GM21515 (cell line): ENCODE data around the gene F10.

Experiments
- ATAC-seq: cut with Tn5 transposase; IDR thresholded peaks from one replicate; pipeline ENCODE4 v1.9.1; 2021; ENCODE audit not compliant: unreplicated experiment

F10 gene

GRCh38 chr13:113190181-113190580 is 67.6 kb downstream of the F10 start:
- ATAC-seq, result no peak

GRCh38 chr13:113192279-113192678 is 69.7 kb downstream of the F10 start:
- ATAC-seq, result no peak

DNA sequence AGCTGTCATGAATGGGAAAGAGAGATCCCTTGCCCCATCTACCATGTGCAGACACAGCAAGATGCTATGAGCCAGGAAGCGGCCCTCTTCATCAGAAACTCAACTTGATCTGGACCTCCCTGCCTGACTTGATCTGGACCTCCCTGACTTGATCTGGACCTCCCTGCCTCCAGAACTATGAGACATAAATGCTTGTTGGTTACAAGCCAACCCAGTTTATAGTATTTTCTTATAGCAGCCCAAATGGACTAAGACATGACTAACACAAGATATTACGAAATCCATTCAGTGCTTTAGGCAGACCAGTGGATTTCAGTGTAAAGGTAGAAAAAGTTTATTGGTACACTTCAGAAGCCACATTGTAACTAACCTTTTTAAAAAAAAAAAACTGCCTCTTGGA is 70.3 kb downstream of the F10 start:
- ATAC-seq, result no peak

DNA sequence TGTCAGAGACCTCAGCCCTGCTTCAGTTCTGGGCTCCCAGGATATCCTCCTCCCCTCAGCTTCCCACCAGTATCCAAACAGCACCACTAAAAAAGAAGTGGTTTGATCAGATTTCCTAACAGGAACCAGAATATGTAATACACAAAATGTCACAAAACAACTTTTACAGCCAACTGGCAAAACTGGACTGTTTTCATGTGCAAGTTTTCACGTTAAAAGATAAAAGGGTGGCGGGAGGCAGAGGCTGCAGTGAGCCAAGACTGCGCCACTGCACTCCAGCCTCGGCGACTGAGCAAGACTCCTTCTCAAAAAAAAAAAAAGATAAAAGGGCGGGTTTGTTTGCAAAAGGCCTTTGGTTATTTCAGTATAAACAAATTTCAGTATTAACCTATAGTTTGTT is 72.8 kb downstream of the F10 start:
- no peak for ATAC-seq

- no peak for ATAC-seq
Measured at GRCh38 chr13:113196970-113197737, 74.6 kb downstream of the F10 start.
